Glutamatergic neuron (in vitro differentiated cells): ENCODE data around the gene VAMP3. TPM values are rescaled to one million over a fixed set of nuclear protein-coding genes. Genes with fewer than 3 reads are reported as not detected.

Source experiments
- DNase-seq: peaks from one replicate; pipeline ENCODE4 v3.0.0; 2022
- H3K27ac Mint-ChIP-seq: one replicate; pipeline ENCODE4 v1.8.0; 2020; ENCODE audit warnings: mild to moderate bottlenecking, mixed read lengths, inconsistent platforms; ENCODE audit not compliant: unreplicated experiment
- H3K27me3 Mint-ChIP-seq: one replicate; pipeline ENCODE4 v1.8.0; 2020; ENCODE audit warnings: mild to moderate bottlenecking, moderate library complexity, mixed read lengths, inconsistent platforms; ENCODE audit not compliant: unreplicated experiment
- H3K36me3 Mint-ChIP-seq: one replicate; pipeline ENCODE4 v1.8.0; 2020; ENCODE audit warnings: mild to moderate bottlenecking, mixed read lengths, inconsistent platforms; ENCODE audit not compliant: unreplicated experiment
- H3K4me1 Mint-ChIP-seq: one replicate; pipeline ENCODE4 v1.8.0; 2020; ENCODE audit warnings: mild to moderate bottlenecking, low read depth, mixed read lengths, inconsistent platforms; ENCODE audit not compliant: unreplicated experiment
- H3K4me3 Mint-ChIP-seq: one replicate; pipeline ENCODE4 v1.8.0; 2020; ENCODE audit warnings: mild to moderate bottlenecking, mixed read lengths, inconsistent platforms; ENCODE audit not compliant: unreplicated experiment
- H3K9me3 Mint-ChIP-seq: one replicate; pipeline ENCODE4 v1.8.0; 2020; ENCODE audit warnings: mild to moderate bottlenecking, moderate library complexity, mixed read lengths, inconsistent platforms; ENCODE audit not compliant: unreplicated experiment
- CTCF ChIP-seq: fragments of 200-600 bp; sonication (generic); IDR thresholded peaks from one replicate; pipeline ENCODE4 v1.5.0; 2021; ENCODE audit not compliant: partially characterized antibody, unreplicated experiment
- total RNA-seq: library from RNA; stranded (reverse); fragmentation: NEBNext Ultra II Directional; extraction: Animal tissue kit (Norgen Biotek cat#: 25700); gene quantifications from one replicate; pipeline ENCODE4 v1.2.1, GENCODE V29; 2021; ENCODE audit not compliant: unreplicated experiment

VAMP3 gene
- total RNA-seq, 1 donor from 2014 or later: 21.3 TPM

DNA sequence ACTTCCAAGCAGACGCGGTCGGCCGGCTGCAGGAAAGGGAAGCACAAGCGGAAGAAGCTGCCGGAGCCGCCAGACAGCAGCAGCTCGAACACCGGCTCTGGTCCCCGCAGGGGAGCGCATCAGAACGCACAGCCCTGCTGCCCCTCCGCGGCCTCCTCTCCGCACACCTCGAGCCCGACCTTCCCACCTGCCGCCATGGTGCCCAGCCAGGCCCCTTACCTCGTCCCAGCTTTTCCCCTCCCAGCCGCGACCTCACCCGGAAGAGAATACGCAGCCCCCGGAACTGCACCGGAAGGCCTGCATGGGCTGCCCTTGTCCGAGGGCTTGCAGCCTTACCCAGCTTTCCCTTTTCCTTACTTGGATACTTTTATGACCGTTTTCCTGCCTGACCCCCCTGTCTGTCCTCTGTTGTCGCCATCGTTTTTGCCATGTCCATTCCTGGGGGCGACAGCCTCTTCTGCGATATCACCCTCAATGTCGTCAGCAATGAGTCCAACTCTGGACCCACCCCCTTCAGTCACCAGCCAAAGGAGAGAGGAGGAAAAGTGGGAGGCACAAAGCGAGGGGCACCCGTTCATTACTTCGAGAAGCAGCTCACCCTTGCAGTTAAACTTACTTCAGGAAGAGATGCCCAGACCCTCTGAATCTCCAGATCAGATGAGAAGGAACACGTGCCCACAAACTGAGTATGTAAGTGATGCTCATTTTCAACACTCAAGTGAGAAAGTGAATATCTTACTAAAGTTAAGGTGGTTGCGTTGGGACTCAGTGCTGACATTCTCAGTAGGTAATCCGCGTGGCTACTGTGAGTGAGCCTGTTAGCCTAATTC, 56.2 kb downstream of the VAMP3 start:
- DNase-seq: peak; percentile 18
- no peaks in the 10 kb centered on the region for H3K4me1 Mint-ChIP-seq
- no peak overlapping the region for H3K27ac Mint-ChIP-seq
- no peaks in the 10 kb centered on the region for H3K36me3 Mint-ChIP-seq
- no peaks in the 10 kb centered on the region for H3K9me3 Mint-ChIP-seq
- H3K4me3 Mint-ChIP-seq: no peak overlapping the region
- H3K27me3 Mint-ChIP-seq: no peaks in the 10 kb centered on the region
- no peak for TF ChIP-seq CTCF

Other genes with a start within 250 kb of the VAMP3 start
- 3.6 TPM for gene PER3, start 13.0 kb downstream of the VAMP3 start, total RNA-seq
- not detected for gene UTS2, start 81.8 kb downstream of the VAMP3 start, total RNA-seq
- 0.15 TPM for gene TNFRSF9, start 169.5 kb downstream of the VAMP3 start, total RNA-seq
- 196 TPM for gene PARK7, start 190.4 kb downstream of the VAMP3 start, total RNA-seq